Mesenchymal stem cell (in vitro differentiated cells and primary cell): ENCODE data around the gene NEDD4L.

Source experiments
- DNase-seq: peaks from one replicate; pipeline ENCODE4 v3.0.0-alpha.2; 2013
- H2AFZ ChIP-seq: one replicate; pipeline ENCODE4 v1.6.1; 2013; ENCODE audit warnings: low read depth, mild to moderate bottlenecking, control low read depth, inconsistent platforms, low read length, moderate library complexity
- H2AK5ac ChIP-seq: 2 replicates; pipeline ENCODE4 v1.6.1; 2013; ENCODE audit warnings: low read length, moderate library complexity, mild to moderate bottlenecking, inconsistent platforms; ENCODE audit not compliant: severe bottlenecking
- H2BK120ac ChIP-seq: one replicate; pipeline ENCODE4 v1.6.1; 2013; ENCODE audit warnings: low read depth, mild to moderate bottlenecking, inconsistent platforms, low read length, moderate library complexity
- H2BK12ac ChIP-seq, 2 experiments: one replicate each; pipeline ENCODE4 v1.6.1; 2013; ENCODE audit warnings: inconsistent platforms in 2 of 2, low read length in 2 of 2, mild to moderate bottlenecking in 2 of 2, moderate library complexity in 2 of 2, control low read depth in 1 of 2
- H2BK15ac ChIP-seq: one replicate; pipeline ENCODE4 v1.6.1; 2013; ENCODE audit warnings: mild to moderate bottlenecking, low read depth, inconsistent platforms; ENCODE audit not compliant: poor library complexity, severe bottlenecking
- H2BK5ac ChIP-seq: 2 replicates; pipeline ENCODE4 v1.6.1; 2013; ENCODE audit warnings: low read depth, mild to moderate bottlenecking, low read length, control low read depth, inconsistent platforms; ENCODE audit not compliant: poor library complexity, severe bottlenecking
- H3K14ac ChIP-seq, 2 experiments: one replicate each; pipeline ENCODE4 v1.6.1; 2013; ENCODE audit warnings: inconsistent platforms in 2 of 2, low read length in 2 of 2, control low read depth in 1 of 2, mild to moderate bottlenecking in 1 of 2, moderate library complexity in 1 of 2
- H3K18ac ChIP-seq, 2 experiments: one replicate each; pipeline ENCODE4 v1.6.1; 2013; ENCODE audit warnings: inconsistent platforms in 2 of 2, low read length in 2 of 2, control low read depth in 1 of 2, low read depth in 1 of 2, mild to moderate bottlenecking in 1 of 2
- H3K23ac ChIP-seq, 2 experiments: one replicate each; pipeline ENCODE4 v1.6.1; 2013; ENCODE audit warnings: inconsistent platforms in 2 of 2, low read length in 2 of 2, mild to moderate bottlenecking in 2 of 2, moderate library complexity in 2 of 2, control low read depth in 1 of 2
- H3K27ac ChIP-seq: 2 replicates; pipeline ENCODE4 v1.5.1; 2013; ENCODE audit warnings: mild to moderate bottlenecking, moderate library complexity, low read length, control low read depth, inconsistent platforms; ENCODE audit not compliant: poor library complexity, severe bottlenecking
- H3K27me3 ChIP-seq, 2 experiments: 2 replicates each; pipeline versions ENCODE4 v1.6.1 to v1.7.0; 2013; ENCODE audit warnings: low read length in 2 of 2, mild to moderate bottlenecking in 2 of 2, moderate library complexity in 2 of 2, control low read depth in 1 of 2, inconsistent platforms in 1 of 2; ENCODE audit not compliant: control insufficient read depth in 1 of 2, insufficient read depth in 1 of 2
- H3K36me3 ChIP-seq, 2 experiments: 2 replicates each; pipeline versions ENCODE4 v1.6.1 to v1.7.0; 2013; ENCODE audit warnings: low read length in 2 of 2, control low read depth in 1 of 2, inconsistent platforms in 1 of 2, low read depth in 1 of 2, mild to moderate bottlenecking in 1 of 2; ENCODE audit not compliant: insufficient read depth in 2 of 2, control insufficient read depth in 1 of 2
- H3K4ac ChIP-seq, 2 experiments: one replicate each; pipeline ENCODE4 v1.6.1; 2013; ENCODE audit warnings: inconsistent platforms in 2 of 2, low read length in 2 of 2, mild to moderate bottlenecking in 2 of 2, moderate library complexity in 2 of 2, control low read depth in 1 of 2, low read depth in 1 of 2
- H3K4me1 ChIP-seq: 2 replicates; pipeline ENCODE4 v1.6.1; 2013; ENCODE audit warnings: low read depth, low read length, control low read depth; ENCODE audit not compliant: control insufficient read depth, insufficient read depth
- H3K4me2 ChIP-seq: 2 replicates; pipeline ENCODE4 v1.6.1; 2013; ENCODE audit warnings: low read length, mild to moderate bottlenecking, inconsistent platforms; ENCODE audit not compliant: poor library complexity, severe bottlenecking
- H3K4me3 ChIP-seq, 2 experiments: 2 replicates each; pipeline versions ENCODE4 v1.5.1 to v1.7.0; 2013; ENCODE audit warnings: low read length in 2 of 2, mild to moderate bottlenecking in 2 of 2, control low read depth in 1 of 2, low read depth in 1 of 2; ENCODE audit not compliant: insufficient read depth in 1 of 2
- H3K79me1 ChIP-seq: replicated peaks from 2 replicates; pipeline ENCODE4 v1.6.1; 2013; ENCODE audit warnings: mild to moderate bottlenecking, control low read depth, low read length, inconsistent platforms; ENCODE audit not compliant: poor library complexity, severe bottlenecking
- H3K9ac ChIP-seq: 2 replicates; pipeline ENCODE4 v1.7.0; 2013; ENCODE audit warnings: mild to moderate bottlenecking, low read length, moderate library complexity
- H3K9me3 ChIP-seq: 2 replicates; pipeline ENCODE4 v1.7.0; 2013; ENCODE audit warnings: mild to moderate bottlenecking, low read length; ENCODE audit not compliant: control insufficient read depth
- H4K8ac ChIP-seq: one replicate; pipeline ENCODE4 v1.6.1; 2013; ENCODE audit warnings: inconsistent platforms, mild to moderate bottlenecking, low read length, moderate library complexity
- H4K91ac ChIP-seq: one replicate; pipeline ENCODE4 v1.6.1; 2013; ENCODE audit warnings: mild to moderate bottlenecking, low read length, inconsistent platforms
- WGBS: methylation state at CpG from one replicate; pipeline ENCODE4 v1.1.7; 2013; ENCODE audit warnings: mixed read lengths; 5-methylcytosine and 5-hydroxymethylcytosine counted together

The NEDD4L gene

GRCh38 chr18:58119819-58120218 lies 75.8 kb downstream of the NEDD4L start:
- no peak overlapping the region for H3K27ac ChIP-seq
- no peak overlapping the region for H2BK120ac ChIP-seq
- no peak overlapping the region for H4K91ac ChIP-seq
- no peak for DNase-seq
- peaks cover 0 to 15% of the 10 kb centered on the region in 2 experiments for H3K27me3 ChIP-seq
- H2BK5ac ChIP-seq, result no peak overlapping the region
- H3K23ac ChIP-seq, result no peak overlapping the region
- H3K4me1 ChIP-seq, result peaks cover 7% of the 10 kb centered on the region
- no peak overlapping the region for H3K4ac ChIP-seq
- H3K18ac ChIP-seq, result no peak overlapping the region
- H3K4me3 ChIP-seq, result no peak overlapping the region
- H2BK12ac ChIP-seq, result no peak overlapping the region
- H2AFZ ChIP-seq, result no peak overlapping the region
- no peaks in the 10 kb centered on the region for H3K36me3 ChIP-seq
- H3K4me2 ChIP-seq, result no peak overlapping the region
- H3K79me1 ChIP-seq, result peaks cover 16% of the 10 kb centered on the region
- H2AK5ac ChIP-seq, result no peak overlapping the region
- no peak overlapping the region for H3K14ac ChIP-seq
- no peak overlapping the region for H3K9ac ChIP-seq
- no peak overlapping the region for H4K8ac ChIP-seq
- H2BK15ac ChIP-seq, result no peak overlapping the region
- H3K9me3 ChIP-seq, result no peaks in the 10 kb centered on the region
- 93% methylated on average over 9 of the region's 9 CpGs for WGBS

- H3K4ac ChIP-seq, result no peak overlapping the region
- peaks cover 0 to 15% of the 10 kb centered on the region in 2 experiments for H3K27me3 ChIP-seq
- H3K27ac ChIP-seq, result no peak overlapping the region
- no peak overlapping the region for H2BK5ac ChIP-seq
- H3K79me1 ChIP-seq, result peaks cover 16% of the 10 kb centered on the region
- no peak overlapping the region for H3K18ac ChIP-seq
- no peak overlapping the region for H2AFZ ChIP-seq
- H2AK5ac ChIP-seq, result no peak overlapping the region
- WGBS, result 79% methylated on average over 3 of the region's 3 CpGs
- H3K9me3 ChIP-seq, result no peaks in the 10 kb centered on the region
- H3K23ac ChIP-seq, result no peak overlapping the region
- H3K4me3 ChIP-seq, result no peak overlapping the region
- no peak overlapping the region for H4K8ac ChIP-seq
- DNase-seq, result no peak
- H3K9ac ChIP-seq, result no peak overlapping the region
- H3K4me2 ChIP-seq, result no peak overlapping the region
- no peaks in the 10 kb centered on the region for H3K36me3 ChIP-seq
- H4K91ac ChIP-seq, result no peak overlapping the region
- H2BK120ac ChIP-seq, result no peak overlapping the region
- H2BK12ac ChIP-seq, result no peak overlapping the region
- H3K4me1 ChIP-seq, result peaks cover 8% of the 10 kb centered on the region
- H3K14ac ChIP-seq, result no peak overlapping the region
- no peak overlapping the region for H2BK15ac ChIP-seq
Observed at GRCh38 chr18:58124475-58124874, 80.4 kb downstream of the NEDD4L start.

GRCh38 chr18:58125183-58125582 lies 81.2 kb downstream of the NEDD4L start:
- Histone ChIP-seq H3K27me3 (peaks cover 0 to 15% of the 10 kb centered on the region in 2 experiments), H3K9ac (no peak overlapping the region), H2BK12ac (no peak overlapping the region), H3K4ac (no peak overlapping the region), H3K36me3 (no peaks in the 10 kb centered on the region), H3K14ac (no peak overlapping the region), H3K27ac (no peak overlapping the region), H3K23ac (no peak overlapping the region), H3K18ac (no peak overlapping the region), H3K4me3 (no peak overlapping the region), H2BK5ac (no peak overlapping the region), H2AFZ (no peak overlapping the region), H2BK15ac (no peak overlapping the region), H4K91ac (no peak overlapping the region), H4K8ac (no peak overlapping the region), H3K79me1 (peaks cover 18% of the 10 kb centered on the region), H2BK120ac (no peak overlapping the region), H3K4me2 (no peak overlapping the region), H3K4me1 (peaks cover 9% of the 10 kb centered on the region), H3K9me3 (no peaks in the 10 kb centered on the region), H2AK5ac (no peak overlapping the region)
- DNase-seq, result peak; percentile 28
- 100% methylated on average over 3 of the region's 3 CpGs for WGBS

GRCh38 chr18:58125756-58126155 lies 81.7 kb downstream of the NEDD4L start:
- Histone ChIP-seq H2AFZ (no peak overlapping the region), H3K4me1 (peaks cover 9% of the 10 kb centered on the region), H3K27ac (no peak overlapping the region), H4K91ac (no peak overlapping the region), H3K23ac (no peak overlapping the region), H2BK120ac (no peak overlapping the region), H3K9me3 (no peaks in the 10 kb centered on the region), H4K8ac (no peak overlapping the region), H3K18ac (no peak overlapping the region), H2BK12ac (no peak overlapping the region), H3K4me2 (no peak overlapping the region), H3K9ac (no peak overlapping the region), H2AK5ac (no peak overlapping the region), H2BK5ac (no peak overlapping the region), H2BK15ac (no peak overlapping the region), H3K79me1 (peaks cover 18% of the 10 kb centered on the region), H3K36me3 (no peaks in the 10 kb centered on the region), H3K4ac (no peak overlapping the region), H3K27me3 (peaks cover 0 to 15% of the 10 kb centered on the region in 2 experiments), H3K4me3 (no peak overlapping the region), H3K14ac (no peak overlapping the region)
- DNase-seq, result no peak
- 95% methylated on average over 12 of the region's 12 CpGs for WGBS
